Measurements from ENCODE around the gene ZNF611. TPM values are rescaled to one million over a fixed set of nuclear protein-coding genes. Genes with fewer than 3 reads are reported as not detected.

Gene ZNF611
- total and polyA plus RNA-seq, 2 of the 13 experiments (the other 11 are each of a cell fraction or from before 2014, with no cell fraction given) = 2.7 to 4.1 TPM

DNA sequence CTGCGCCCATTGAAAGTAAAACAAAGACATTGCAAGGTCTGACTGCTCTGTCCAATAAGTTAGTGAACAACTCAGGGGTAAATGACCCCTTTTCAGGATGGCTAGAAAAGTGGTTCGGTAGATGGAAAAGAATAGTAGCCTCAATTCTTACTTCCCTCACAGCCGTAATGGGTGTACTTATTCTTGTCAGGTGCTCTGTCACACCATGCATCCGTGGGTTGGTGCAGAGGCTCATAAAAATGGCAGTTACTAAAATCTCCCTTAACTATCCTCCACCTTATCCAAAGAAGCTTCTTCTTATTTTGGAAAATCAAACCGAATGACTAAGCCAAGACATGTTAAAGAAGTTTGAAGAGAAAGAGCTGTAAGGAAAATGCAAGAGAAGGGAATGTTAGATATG lies 65.3 kb downstream of the ZNF611 start (continued):
- TF ChIP-seq, protein P1, sequence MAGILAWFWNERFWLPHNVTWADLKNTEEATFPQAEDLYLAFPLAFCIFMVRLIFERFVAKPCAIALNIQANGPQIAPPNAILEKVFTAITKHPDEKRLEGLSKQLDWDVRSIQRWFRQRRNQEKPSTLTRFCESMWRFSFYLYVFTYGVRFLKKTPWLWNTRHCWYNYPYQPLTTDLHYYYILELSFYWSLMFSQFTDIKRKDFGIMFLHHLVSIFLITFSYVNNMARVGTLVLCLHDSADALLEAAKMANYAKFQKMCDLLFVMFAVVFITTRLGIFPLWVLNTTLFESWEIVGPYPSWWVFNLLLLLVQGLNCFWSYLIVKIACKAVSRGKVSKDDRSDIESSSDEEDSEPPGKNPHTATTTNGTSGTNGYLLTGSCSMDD (CRISPR knock-in tag; IDR thresholded peaks at IDR 0.05) = no peak
- TF ChIP-seq FOXK1 (CRISPR knock-in tag; IDR thresholded peaks at IDR 0.05; ENCODE audit: borderline replicate concordance, low read depth) (no peak), ZNF816 (CRISPR knock-in tag; IDR thresholded peaks at IDR 0.05; ENCODE audit: borderline replicate concordance) (no peak), ZNF749 (CRISPR knock-in tag; IDR thresholded peaks at IDR 0.05; ENCODE audit: borderline replicate concordance) (no peak), SUZ12 (IDR thresholded peaks at IDR 0.05; ENCODE audit: low read depth, low read length) (no peak)

DNA sequence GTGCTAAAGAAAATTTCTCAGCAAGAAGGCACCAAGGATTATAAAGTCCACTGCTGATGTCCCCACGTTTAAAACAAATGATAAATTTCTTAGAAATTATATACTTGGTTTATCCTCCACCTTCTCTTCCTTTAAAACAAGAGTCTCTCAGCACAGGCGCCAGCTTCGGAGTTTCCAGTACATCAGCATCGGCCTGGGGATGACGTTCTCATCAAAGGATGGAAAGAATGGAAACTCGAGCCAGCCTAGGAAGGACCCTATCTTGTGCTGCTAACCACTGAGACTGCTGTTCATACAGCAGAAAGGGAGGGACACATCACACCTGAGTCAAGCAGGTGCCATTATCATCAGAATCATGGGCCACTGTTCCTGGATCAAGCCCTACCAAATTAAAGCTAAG lies 66.9 kb downstream of the ZNF611 start:
- TF ChIP-seq ZNF264 (CRISPR knock-in tag; IDR thresholded peaks at IDR 0.05) (no peak), KLF6 (CRISPR knock-in tag; IDR thresholded peaks at IDR 0.05) (no peak), PAF1 (CRISPR knock-in tag; IDR thresholded peaks at IDR 0.05) (no peak), KMT2A (CRISPR knock-in tag; IDR thresholded peaks at IDR 0.05) (no peak), RXRA (CRISPR knock-in tag; IDR thresholded peaks at IDR 0.05) (no peak), NCOA1 (CRISPR knock-in tag; IDR thresholded peaks at IDR 0.05) (no peak), ZNF768 (CRISPR knock-in tag; IDR thresholded peaks at IDR 0.05) (no peak), ZNF83 (CRISPR knock-in tag; IDR thresholded peaks at IDR 0.05; ENCODE audit: borderline replicate concordance) (no peak), SIX4 (CRISPR knock-in tag; IDR thresholded peaks at IDR 0.05) (no peak)
- in situ Hi-C loops (cut with HindIII; ENCODE audit: extremely low pct_ligation_motif_present, low pct_unique_long_range_greater_than_20kb) (no loop called here), intact Hi-C loops (cut with micrococcal nuclease; ENCODE audit: unreplicated experiment) (no loop called here)
- 65% methylated on average over 6 of the region's 6 CpGs for WGBS (ENCODE audit: low lambda C conversion rate)
- no peaks in the 10 kb centered on the region for H3K36me3 ChIP-seq (replicated peaks in 1 of 2; ENCODE audit: control insufficient read depth in 1 of 2, insufficient read depth in 2 of 2, low read length in 2 of 2)
- H3K9ac ChIP-seq (ENCODE audit: insufficient read depth, low read depth, low read length) = no peak overlapping the region
- FAIRE-seq (no peak), DNase-seq (ENCODE audit: low spot score) (no peak), ATAC-seq (no peak)
- H3K27me3 ChIP-seq (ENCODE audit: control insufficient read depth in 1 of 2, insufficient read depth in 2 of 2, low read length in 2 of 2) = no peaks in the 10 kb centered on the region
- peaks cover 1% of the 10 kb centered on the region for H3K79me2 ChIP-seq (ENCODE audit: insufficient read depth, low read length)
- H3K4me3 ChIP-seq (replicated peaks in 1 of 3; ENCODE audit: insufficient read depth in 1 of 3, low read depth in 2 of 3, low read length in 3 of 3) = no peak overlapping the region
- H3K4me2 ChIP-seq (ENCODE audit: low read depth, low read length) = no peak overlapping the region
- no peaks in the 10 kb centered on the region for H4K20me1 ChIP-seq (ENCODE audit: insufficient read depth, low read length)
- H2AFZ ChIP-seq (ENCODE audit: low read length) = no peak overlapping the region
- no peak overlapping the region for H3K27ac ChIP-seq (ENCODE audit: extremely low read length, insufficient read depth, low read length)
- peaks cover under 1% of the 10 kb centered on the region; the same call in 1 of the 2 replicates for H3K4me1 ChIP-seq (ENCODE audit: insufficient read depth, low read length)
- no TSS peak for BruUV-seq (replicated peaks)
- ChIA-PET POLR2A (no interaction called here), CTCF (ENCODE audit: low intra/inter-chr PET ratio, low total read pairs) (no interaction called here)
- peaks cover 30% of the 10 kb centered on the region for H3K9me3 ChIP-seq (ENCODE audit: low read length)

Data from HepG2 (cell line).